Caco-2 (cell line): Measurements from ENCODE around the gene KCND1. TPM values are rescaled to one million over a fixed set of nuclear protein-coding genes. Genes with fewer than 3 reads are reported as not detected.

Source experiments
- BruUV-seq: library from RNA; stranded (reverse); fragments of 400-500 nt; replicated peaks from 2 replicates; lab custom pipeline; 2021; lab: Mats Ljungman, UMichigan
- CTCF ChIA-PET: fragments of 300-600 bp; sonication (Branson Sonifier 250); formaldehyde crosslinking; loops from one replicate; lab custom pipeline; 2022; ENCODE audit warnings: antibody characterized with exemption; lab: Charles Lee
- POLR2A ChIA-PET: fragments of 300-600 bp; sonication (Branson Sonifier 250); formaldehyde crosslinking; loops from one replicate; lab custom pipeline; 2022; ENCODE audit warnings: antibody characterized with exemption; lab: Charles Lee
- DNase-seq, 2 experiments: peaks; one replicate each; pipeline versions ENCODE4 v3.0.0 to v3.0.0-alpha.2; 2020 to 2022
- H3K27me3 ChIP-seq: replicated peaks from 2 replicates; pipeline ENCODE4 v1.6.0; 2011; ENCODE audit warnings: low read length; ENCODE audit not compliant: control insufficient read depth, insufficient read depth
- H3K36me3 ChIP-seq: 2 replicates; pipeline ENCODE4 v1.5.1; 2011; ENCODE audit warnings: low read length; ENCODE audit not compliant: control insufficient read depth, insufficient read depth
- H3K4me1 ChIP-seq: fragments of 250-450 bp; sonication (Bioruptor Pico); 2 replicates; pipeline ENCODE4 v1.5.1; 2020; ENCODE audit warnings: mild to moderate bottlenecking
- H3K4me3 ChIP-seq: 2 replicates; pipeline ENCODE4 v1.5.1; 2011; ENCODE audit warnings: low read depth, mild to moderate bottlenecking, control low read depth, low read length
- H3K9me3 ChIP-seq: fragments of 250-450 bp; sonication (Bioruptor Pico); 2 replicates; pipeline ENCODE4 v1.5.1; 2020; ENCODE audit warnings: mild to moderate bottlenecking, moderate library complexity
- H3K27ac Mint-ChIP-seq: one replicate; pipeline ENCODE4 v1.8.0; 2022; ENCODE audit warnings: mixed read lengths; ENCODE audit not compliant: unreplicated experiment
- H3K27me3 Mint-ChIP-seq: one replicate; pipeline ENCODE4 v1.8.0; 2022; ENCODE audit warnings: mixed read lengths; ENCODE audit not compliant: insufficient read depth, unreplicated experiment
- H3K36me3 Mint-ChIP-seq: one replicate; pipeline ENCODE4 v1.8.0; 2022; ENCODE audit warnings: mild to moderate bottlenecking, mixed read lengths; ENCODE audit not compliant: insufficient read depth, unreplicated experiment
- H3K4me1 Mint-ChIP-seq: one replicate; pipeline ENCODE4 v1.8.0; 2022; ENCODE audit warnings: low read depth, mixed read lengths; ENCODE audit not compliant: unreplicated experiment
- H3K4me3 Mint-ChIP-seq: one replicate; pipeline ENCODE4 v1.8.0; 2022; ENCODE audit warnings: mild to moderate bottlenecking, moderate library complexity, mixed read lengths; ENCODE audit not compliant: unreplicated experiment
- H3K9me3 Mint-ChIP-seq: one replicate; pipeline ENCODE4 v1.8.0; 2022; ENCODE audit warnings: mixed read lengths; ENCODE audit not compliant: unreplicated experiment
- CTCF ChIP-seq, 2 experiments: fragments of 200-600 bp in 1 of 2; IDR thresholded peaks; 1 replicate in 1 of 2; 2 replicates in 1 of 2; pipeline versions ENCODE4 v1.5.1 to v1.8.0; 2011 to 2022; ENCODE audit warnings: antibody characterized with exemption in 1 of 2, control low read depth in 1 of 2, inconsistent platforms in 1 of 2, low read depth in 1 of 2, low read length in 1 of 2, mild to moderate bottlenecking in 1 of 2, moderate library complexity in 1 of 2; ENCODE audit not compliant: insufficient read depth in 1 of 2, severe bottlenecking in 1 of 2, unreplicated experiment in 1 of 2
- intact Hi-C: fragments of 100-400 bp; cut with micrococcal nuclease; formaldehyde crosslinking; loops from one replicate; pipeline ENCODE4 v1.10.0; 2022; ENCODE audit not compliant: unreplicated experiment
- total RNA-seq: library from RNA; stranded (reverse); gene quantifications from 2 replicates; pipeline ENCODE4 v1.2.3, GENCODE V29; 2022

KCND1 gene
- total RNA-seq, 1 experiment from 2014 or later = 0.88 TPM

DNA sequence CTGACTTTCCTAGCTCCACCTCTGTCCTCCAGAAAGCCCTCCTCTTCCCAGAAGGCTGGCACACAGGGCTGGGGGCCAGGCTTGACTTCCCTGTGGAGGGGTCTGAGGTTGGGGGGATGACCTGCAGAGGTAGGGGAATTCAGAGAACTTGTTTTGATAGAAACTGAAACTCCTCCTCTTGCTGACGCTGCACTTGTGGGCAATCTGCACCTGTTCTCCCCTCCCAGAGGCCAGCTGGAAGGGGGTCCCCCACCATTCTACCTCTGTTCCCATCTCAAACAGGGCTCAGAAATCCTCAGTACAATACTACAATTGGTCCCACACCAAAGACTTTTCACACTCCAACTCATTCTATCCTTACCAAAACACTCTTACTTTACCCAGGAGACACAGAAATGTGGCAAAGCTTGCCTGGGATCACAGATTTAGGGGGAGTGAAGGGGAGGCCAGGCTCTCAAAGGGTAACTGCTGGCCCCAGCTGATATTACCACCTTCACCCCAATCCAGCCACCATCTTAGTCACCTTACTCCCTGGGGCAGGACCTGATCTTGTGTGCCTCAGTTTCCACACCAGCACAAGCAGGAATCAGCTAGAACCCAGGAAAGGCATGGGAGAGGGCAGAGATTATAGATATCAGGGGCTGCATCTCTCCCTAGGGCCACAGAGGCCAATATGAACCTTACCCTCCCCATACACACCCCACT is 32.8 kb downstream of the KCND1 start:
- Histone ChIP-seq H3K36me3 (no peaks in the 10 kb centered on the region; the same call in 1 of the 2 replicates), H3K9me3 (no peaks in the 10 kb centered on the region), H3K27me3 (no peaks in the 10 kb centered on the region), H3K4me3 (no peak overlapping the region), H3K4me1 (no peaks in the 10 kb centered on the region)
- TF ChIP-seq CTCF (IDR thresholded peaks at IDR 0.05; ENCODE audit: insufficient read depth in 1 of 2, low read depth in 1 of 2, low read length in 1 of 2, severe bottlenecking in 1 of 2, unreplicated experiment in 1 of 2) = no peak
- Mint-ChIP-seq H3K27ac (no peak overlapping the region), H3K9me3 (no peaks in the 10 kb centered on the region), H3K4me3 (no peak overlapping the region), H3K27me3 (no peaks in the 10 kb centered on the region), H3K4me1 (no peaks in the 10 kb centered on the region), H3K36me3 (peaks cover 18% of the 10 kb centered on the region)
- intact Hi-C loops = no loop called here
- ChIA-PET POLR2A (no interaction called here), CTCF (no interaction called here)
- no TSS peak for BruUV-seq
- DNase-seq = no peak

- BruUV-seq = no TSS peak
- ChIA-PET POLR2A (no interaction called here), CTCF (no interaction called here)
- Mint-ChIP-seq H3K4me1 (no peaks in the 10 kb centered on the region), H3K27me3 (no peaks in the 10 kb centered on the region), H3K4me3 (no peak overlapping the region), H3K27ac (no peak overlapping the region), H3K36me3 (peaks cover 18% of the 10 kb centered on the region), H3K9me3 (no peaks in the 10 kb centered on the region)
- DNase-seq = no peak
- no peaks in the 10 kb centered on the region; the same call in 1 of the 2 replicates for H3K36me3 ChIP-seq
- H3K4me1 ChIP-seq = no peaks in the 10 kb centered on the region
- no peaks in the 10 kb centered on the region for H3K27me3 ChIP-seq
- no peak overlapping the region for H3K4me3 ChIP-seq
- TF ChIP-seq CTCF (IDR thresholded peaks at IDR 0.05; ENCODE audit: insufficient read depth in 1 of 2, low read depth in 1 of 2, low read length in 1 of 2, severe bottlenecking in 1 of 2, unreplicated experiment in 1 of 2) = no peak
- H3K9me3 ChIP-seq = no peaks in the 10 kb centered on the region
- intact Hi-C loops = no loop called here
These were observed 34.4 kb downstream of the KCND1 start for GRCh38 chrX:48937054-48937907.

DNA sequence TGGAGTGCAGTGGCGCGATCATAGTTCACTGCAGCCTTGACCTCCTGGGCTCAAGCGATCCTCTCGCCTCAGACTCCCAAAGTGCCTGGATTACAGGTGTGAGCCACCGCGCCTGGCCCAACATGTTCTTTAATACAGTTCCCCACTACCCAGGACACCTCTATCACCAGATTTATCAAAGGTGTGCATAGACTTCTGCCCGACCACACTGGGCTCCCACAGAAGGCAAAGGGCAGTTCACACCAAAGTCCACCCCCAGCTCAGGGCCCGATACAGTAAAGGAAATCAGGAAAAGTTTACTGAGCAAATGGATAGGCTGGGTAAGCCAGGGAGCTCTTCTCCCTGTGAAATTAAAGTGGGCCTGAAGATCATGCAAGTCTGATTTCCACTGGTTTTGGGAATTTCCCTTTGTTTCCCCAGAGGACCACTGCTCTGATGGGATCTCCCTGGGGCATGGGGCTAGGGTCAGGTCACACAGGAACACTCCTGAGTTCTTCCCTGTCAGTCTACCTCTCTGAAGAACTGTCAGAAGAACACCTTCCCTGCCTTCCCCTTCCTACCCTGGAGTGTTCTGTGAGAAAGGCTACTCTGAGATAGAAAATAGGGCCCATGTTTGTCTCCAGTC is 35.1 kb downstream of the KCND1 start:
- CTCF ChIA-PET = no interaction called here
- Mint-ChIP-seq H3K36me3 (peaks cover 23% of the 10 kb centered on the region), H3K4me3 (no peak overlapping the region), H3K4me1 (no peaks in the 10 kb centered on the region), H3K9me3 (no peaks in the 10 kb centered on the region), H3K27me3 (no peaks in the 10 kb centered on the region), H3K27ac (no peak overlapping the region)
- no peaks in the 10 kb centered on the region; the same call in 1 of the 2 replicates for H3K36me3 ChIP-seq
- H3K9me3 ChIP-seq = no peaks in the 10 kb centered on the region
- no peak for DNase-seq
- no peak for TF ChIP-seq CTCF (IDR thresholded peaks at IDR 0.05; ENCODE audit: insufficient read depth in 1 of 2, low read depth in 1 of 2, low read length in 1 of 2, severe bottlenecking in 1 of 2, unreplicated experiment in 1 of 2)
- H3K27me3 ChIP-seq = no peaks in the 10 kb centered on the region
- BruUV-seq = no TSS peak
- POLR2A ChIA-PET = no interaction called here
- no peak overlapping the region for H3K4me3 ChIP-seq
- no peaks in the 10 kb centered on the region for H3K4me1 ChIP-seq
- intact Hi-C loops = no loop called here
